CD4-positive, alpha-beta T cell treated with Interleukin-17A for 1 hour (primary cell): ENCODE data around the gene SNRPA.
A peak's percentile ranks its signal among the peaks of the same experiment; 100 is the strongest.
"Not testable (repeated sequence)": the region's sequence is repeated elsewhere in the genome, so short reads cannot be mapped to it uniquely, and the experiment has no call there.

Experiments used
- DNase-seq: peaks from one replicate; pipeline ENCODE4 v3.0.0-alpha.2; 2020

The SNRPA gene

GRCh38 chr19:40747536-40747935, 3.5 kb upstream of the SNRPA start:
- DNase-seq = no peak

- peak; percentile 100 for DNase-seq
These were observed 737 bp upstream of the SNRPA start, which contains the start of gene ACTMAP for GRCh38 chr19:40750058-40750873. TSS of gene ACTMAP (minus strand) at chr19:40750477. CDS start at chr19:40749803, 674 bp downstream.

- DNase-seq = no peak
These were observed 1.3 kb downstream of the SNRPA start for GRCh38 chr19:40752257-40752781.

- peak; percentile 47 for DNase-seq
These were observed 3.7 kb downstream of the SNRPA start for GRCh38 chr19:40754611-40755247.

GRCh38 chr19:40755248-40755624, 4.2 kb downstream of the SNRPA start:
- no peak for DNase-seq

GRCh38 chr19:40755791-40756190, 4.8 kb downstream of the SNRPA start:
- DNase-seq = no peak

GRCh38 chr19:40756502-40757110, 5.6 kb downstream of the SNRPA start:
- DNase-seq = peak; percentile 36

- no peak for DNase-seq
These were observed 7.5 kb downstream of the SNRPA start for GRCh38 chr19:40758491-40758890.

GRCh38 chr19:40759352-40759751, 8.3 kb downstream of the SNRPA start:
- DNase-seq = no peak

GRCh38 chr19:40762754-40763470, 11.9 kb downstream of the SNRPA start:
- no peak for DNase-seq

GRCh38 chr19:40763526-40763925, 12.5 kb downstream of the SNRPA start:
- no peak for DNase-seq

GRCh38 chr19:40763963-40764362, 13.0 kb downstream of the SNRPA start:
- DNase-seq = no peak

- DNase-seq = not testable (repeated sequence)
These were observed 15.4 kb downstream of the SNRPA start for GRCh38 chr19:40766385-40766784.

- no peak for DNase-seq
These were observed 17.9 kb downstream of the SNRPA start for GRCh38 chr19:40768869-40769268.

GRCh38 chr19:40771101-40771862, 20.3 kb downstream of the SNRPA start:
- peak; percentile 61 for DNase-seq

GRCh38 chr19:40774916-40775631, 24.1 kb downstream of the SNRPA start, which contains the start of gene MIA:
TSS of gene MIA (plus strand) at chr19:40775521. CDS start at chr19:40775543, 22 bp downstream.
- no peak for DNase-seq

GRCh38 chr19:40775632-40776022, 24.6 kb downstream of the SNRPA start:
- DNase-seq = no peak

GRCh38 chr19:40776364-40776763, 25.4 kb downstream of the SNRPA start:
- DNase-seq = no peak

- peak; percentile 96 for DNase-seq
These were observed 26.1 kb downstream of the SNRPA start for GRCh38 chr19:40776932-40777644.

GRCh38 chr19:40777645-40777936, 26.6 kb downstream of the SNRPA start:
- DNase-seq = no peak
